ENCODE data around the gene CD6.
A peak's percentile ranks its signal among the peaks of the same experiment; 100 is the strongest.

CD6 gene

DNA sequence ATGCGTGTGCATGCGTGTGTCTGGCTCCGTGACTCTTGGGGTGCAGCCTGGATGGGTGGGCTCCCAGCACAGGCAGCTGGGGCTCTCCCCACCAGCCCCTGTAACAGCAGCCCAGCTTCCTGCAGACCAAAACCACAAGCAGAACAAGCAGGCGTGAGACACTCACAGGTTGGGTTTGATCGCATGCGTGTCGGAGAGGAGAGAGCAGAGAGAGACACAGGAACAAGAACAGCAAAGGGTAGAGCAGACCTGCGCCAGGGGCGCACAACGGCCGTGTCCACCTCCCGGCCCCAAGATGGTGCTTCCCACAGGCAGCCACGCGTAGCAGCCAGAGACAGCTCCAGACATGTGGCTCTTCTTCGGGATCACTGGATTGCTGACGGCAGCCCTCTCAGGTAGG, at the start of gene CD6:
TSS of gene CD6 (plus strand) at position 161 of the 400 bp plus-strand sequence. CDS start at position 347, 186 bp downstream.
- peak; percentile 72 to 77 for DNase-seq

- DNase-seq = no peak
Observed at GRCh38 chr11:60921777-60922335, 49.6 kb upstream of the CD6 start.

DNA sequence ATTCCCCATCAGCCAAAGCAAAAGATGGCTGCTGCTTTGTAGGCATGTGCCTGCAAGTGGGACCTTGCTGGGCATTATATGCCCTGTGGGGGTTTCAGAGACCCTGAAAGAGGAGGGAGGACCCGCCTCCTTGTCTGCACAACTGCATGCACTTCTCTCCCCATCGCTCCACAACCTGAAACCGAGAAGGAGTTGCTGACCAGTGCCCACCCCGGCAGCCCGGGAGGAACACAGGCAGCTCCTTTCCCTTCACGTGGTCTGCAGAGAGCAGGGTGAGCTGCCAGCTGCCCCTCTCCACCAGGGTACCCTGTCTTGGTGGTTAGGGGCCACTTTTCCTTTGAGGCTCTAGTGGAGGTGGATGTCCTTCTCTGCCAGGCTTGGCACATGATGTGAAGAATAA, 48.6 kb upstream of the CD6 start:
- no peak for DNase-seq

DNA sequence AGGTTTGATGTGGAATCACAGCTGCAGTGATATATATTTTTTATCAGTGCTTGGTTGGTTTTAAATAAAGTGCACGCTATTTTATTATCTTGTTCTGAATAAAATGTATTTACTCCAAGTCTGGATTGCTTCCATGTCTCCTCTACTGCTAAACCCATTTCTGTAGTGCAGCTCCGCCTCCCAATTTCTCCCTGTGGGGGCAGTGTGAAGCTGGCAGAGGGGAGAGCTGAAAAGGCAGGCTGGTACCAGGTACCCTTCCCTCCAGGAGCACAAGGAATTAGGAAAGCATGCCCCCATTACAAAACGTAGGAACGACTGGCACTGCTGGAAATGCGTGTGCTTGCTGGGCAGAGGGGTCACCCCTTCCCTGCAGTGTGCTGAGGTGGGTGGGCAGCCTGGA, 48.2 kb upstream of the CD6 start:
- no peak for DNase-seq

GRCh38 chr11:60923800-60924109, 47.7 kb upstream of the CD6 start:
- no peak for DNase-seq

DNA sequence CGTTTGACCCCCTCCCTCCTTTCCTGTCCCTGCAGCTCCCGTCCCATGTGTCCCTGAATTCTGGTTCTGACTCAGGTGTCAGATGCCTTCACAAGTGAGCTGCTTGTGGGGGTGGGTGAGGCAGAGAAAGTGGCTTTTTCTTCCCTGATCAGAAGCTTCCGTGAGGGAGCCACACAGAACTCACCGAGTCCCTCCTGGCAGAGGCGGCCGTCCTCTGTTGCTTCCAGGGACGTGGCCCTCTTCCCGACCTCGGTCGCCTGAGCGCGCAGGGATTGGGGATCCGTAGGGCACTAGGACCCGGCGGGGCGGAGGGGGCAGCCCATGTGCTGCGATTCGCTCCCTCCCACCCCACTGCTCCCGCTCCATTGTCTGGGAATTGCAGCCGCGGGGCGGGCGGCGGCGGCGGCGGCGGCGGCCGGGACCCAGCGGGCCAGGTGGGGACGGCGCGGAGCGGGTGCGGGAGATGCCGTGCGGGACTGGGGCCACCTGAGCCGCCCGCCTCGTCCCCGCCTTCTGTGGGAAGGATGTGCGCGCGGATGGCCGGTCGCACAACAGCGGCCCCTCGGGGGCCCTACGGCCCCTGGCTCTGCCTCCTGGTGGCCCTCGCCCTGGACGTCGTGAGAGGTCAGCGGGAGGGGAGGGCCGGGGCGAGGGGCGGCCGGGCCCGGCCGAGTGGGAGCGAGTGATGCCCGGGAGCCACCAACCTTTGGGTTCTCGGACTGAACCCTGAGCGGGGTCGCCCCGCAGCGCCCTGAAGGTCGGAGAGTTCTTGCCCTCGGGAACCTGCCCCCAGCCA, 47.2 kb upstream of the CD6 start, which contains the start of gene TMEM132A:
TSS of gene TMEM132A (plus strand) at position 351 of the 796 bp plus-strand sequence. CDS start at position 525, 174 bp downstream.
- DNase-seq = no peak

DNA sequence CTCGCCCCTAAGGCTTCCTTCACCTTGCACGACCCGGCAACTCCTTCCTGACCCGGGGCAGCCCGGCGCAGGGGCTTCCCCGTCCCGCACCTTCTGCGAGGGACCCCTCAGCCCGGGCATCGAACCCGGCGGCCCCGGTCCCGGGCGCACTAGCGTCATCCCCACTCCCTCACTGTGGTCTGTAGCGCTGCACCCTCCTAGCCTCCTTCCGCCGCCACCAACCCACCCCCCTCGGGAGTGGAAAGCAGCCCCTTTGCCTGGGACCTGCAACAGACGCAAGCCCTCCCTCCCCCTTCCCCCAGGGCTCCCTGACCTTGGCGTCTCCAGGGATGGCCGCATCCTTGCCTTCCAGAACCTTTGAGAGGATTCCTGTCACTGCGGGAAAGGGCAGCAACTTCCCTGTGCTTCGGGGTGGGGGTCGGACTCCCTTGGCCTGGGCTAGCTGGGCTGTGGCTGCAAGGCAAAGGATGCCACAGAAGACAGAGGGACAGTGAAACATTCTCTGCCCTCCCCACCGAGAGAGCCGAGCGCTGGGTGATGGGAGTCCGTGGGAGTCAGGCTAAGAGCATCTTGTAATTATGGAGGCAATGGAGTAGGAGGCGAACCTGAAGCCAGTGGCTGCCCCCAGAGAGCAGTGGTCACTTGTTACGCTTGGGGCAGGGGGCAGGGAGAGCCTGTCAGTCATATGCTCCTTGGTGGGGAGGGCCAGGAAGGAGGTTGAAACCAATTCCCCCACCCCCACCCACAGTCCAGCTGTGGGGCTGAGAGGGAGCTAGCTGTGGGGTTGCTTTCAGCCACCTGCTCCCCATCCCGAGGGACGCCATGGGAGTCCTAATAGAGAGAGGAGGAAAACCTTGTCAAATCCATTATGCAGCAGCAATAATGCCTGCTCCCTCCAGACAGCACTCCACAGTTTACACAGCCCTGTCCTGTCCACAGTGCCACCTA, 46.3 kb upstream of the CD6 start:
- no peak for DNase-seq

- DNase-seq = no peak
Observed at GRCh38 chr11:60925868-60926267, 45.6 kb upstream of the CD6 start.

- DNase-seq = no peak
Observed at GRCh38 chr11:60926500-60926899, 45.0 kb upstream of the CD6 start.

- DNase-seq = no peak
Observed at GRCh38 chr11:60927061-60927592, 44.4 kb upstream of the CD6 start.

DNA sequence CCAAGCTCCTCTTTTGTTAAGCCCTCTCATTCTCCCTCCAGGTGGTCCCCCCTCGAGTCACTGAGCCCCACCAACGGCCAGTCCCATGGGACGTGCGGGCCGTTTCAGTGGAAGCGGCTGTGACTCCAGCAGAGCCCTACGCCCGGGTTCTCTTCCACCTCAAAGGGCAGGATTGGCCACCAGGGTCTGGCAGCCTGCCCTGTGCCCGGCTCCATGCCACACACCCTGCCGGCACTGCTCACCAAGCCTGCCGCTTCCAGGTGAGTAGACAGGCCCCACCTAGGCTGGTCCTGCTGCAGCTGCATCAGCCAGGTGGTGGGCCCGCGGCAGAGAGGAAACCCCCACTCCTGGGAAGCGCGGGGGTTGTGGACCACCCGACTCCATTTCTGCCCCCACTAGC, 43.9 kb upstream of the CD6 start:
- no peak for DNase-seq

DNA sequence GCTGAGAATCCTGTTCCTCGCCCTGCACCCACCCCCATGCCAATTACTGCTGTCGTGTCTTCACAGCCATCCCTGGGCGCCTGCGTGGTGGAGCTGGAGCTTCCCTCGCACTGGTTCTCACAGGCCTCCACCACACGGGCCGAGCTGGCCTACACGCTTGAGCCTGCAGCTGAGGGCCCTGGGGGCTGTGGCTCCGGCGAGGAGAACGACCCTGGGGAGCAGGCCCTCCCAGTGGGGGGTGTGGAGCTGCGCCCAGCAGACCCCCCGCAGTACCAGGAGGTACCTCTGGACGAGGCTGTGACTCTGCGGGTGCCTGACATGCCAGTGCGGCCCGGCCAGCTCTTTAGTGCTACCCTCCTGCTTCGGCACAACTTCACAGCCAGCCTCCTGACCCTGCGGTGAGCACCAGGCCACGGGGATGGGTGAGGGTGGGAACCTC, 42.9 kb upstream of the CD6 start:
- DNase-seq = no peak

DNA sequence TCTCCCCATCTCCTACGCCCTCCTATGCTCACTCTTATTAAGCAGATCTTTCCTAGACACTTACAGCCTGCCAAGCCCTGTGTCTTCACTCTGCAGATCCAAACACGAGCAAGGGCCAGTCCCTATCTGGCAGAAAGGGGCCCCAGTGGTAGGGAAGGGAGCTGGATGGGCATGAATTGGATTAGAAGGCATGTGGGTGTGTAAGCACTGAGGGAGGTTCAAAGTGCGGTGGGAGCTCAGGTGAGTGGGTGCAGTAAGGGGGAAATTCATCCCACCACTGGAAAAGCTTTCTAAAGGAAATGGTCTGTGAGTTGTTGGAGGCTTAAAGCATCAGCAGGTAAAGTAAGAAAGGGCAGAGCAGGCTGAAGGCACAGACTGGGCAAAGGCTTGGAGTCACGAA, 41.7 kb upstream of the CD6 start:
- DNase-seq = no peak

DNA sequence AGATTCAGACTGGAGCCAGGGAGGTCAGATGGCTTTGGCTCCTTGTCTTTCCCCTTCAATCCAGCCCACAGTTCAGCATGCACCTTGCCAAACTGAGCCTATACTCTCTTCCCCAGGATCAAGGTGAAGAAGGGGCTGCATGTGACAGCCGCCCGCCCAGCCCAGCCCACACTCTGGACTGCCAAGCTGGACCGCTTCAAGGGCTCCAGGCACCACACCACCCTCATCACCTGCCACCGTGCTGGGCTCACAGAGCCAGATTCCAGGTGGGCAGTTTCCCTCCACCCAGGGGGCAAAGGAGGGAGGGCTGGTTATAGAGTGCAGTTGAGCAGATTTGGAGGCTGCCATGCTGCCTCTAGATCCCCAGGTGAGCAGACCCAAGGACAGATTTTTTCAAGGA, 41.1 kb upstream of the CD6 start:
- DNase-seq = no peak

DNA sequence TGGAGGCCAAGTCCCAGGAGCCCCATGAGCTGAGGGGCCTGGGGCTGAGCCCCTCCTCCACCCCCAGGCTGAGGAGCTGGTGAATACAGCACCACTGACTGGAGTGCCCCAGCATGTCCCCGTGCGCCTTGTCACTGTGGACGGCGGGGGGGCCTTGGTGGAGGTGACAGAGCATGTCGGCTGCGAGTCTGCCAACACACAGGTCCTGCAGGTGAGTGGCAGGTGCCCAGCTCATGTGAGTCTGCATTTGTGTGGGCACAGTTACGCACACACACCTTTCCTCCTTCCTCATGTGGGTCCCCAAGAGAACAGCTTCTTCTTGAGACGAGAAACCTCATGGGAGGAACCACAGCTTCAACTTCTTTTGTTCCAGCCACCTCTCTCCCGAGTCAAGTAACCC, 39.6 kb upstream of the CD6 start:
- peak in 1 of 2 donors; percentile 72 for DNase-seq

DNA sequence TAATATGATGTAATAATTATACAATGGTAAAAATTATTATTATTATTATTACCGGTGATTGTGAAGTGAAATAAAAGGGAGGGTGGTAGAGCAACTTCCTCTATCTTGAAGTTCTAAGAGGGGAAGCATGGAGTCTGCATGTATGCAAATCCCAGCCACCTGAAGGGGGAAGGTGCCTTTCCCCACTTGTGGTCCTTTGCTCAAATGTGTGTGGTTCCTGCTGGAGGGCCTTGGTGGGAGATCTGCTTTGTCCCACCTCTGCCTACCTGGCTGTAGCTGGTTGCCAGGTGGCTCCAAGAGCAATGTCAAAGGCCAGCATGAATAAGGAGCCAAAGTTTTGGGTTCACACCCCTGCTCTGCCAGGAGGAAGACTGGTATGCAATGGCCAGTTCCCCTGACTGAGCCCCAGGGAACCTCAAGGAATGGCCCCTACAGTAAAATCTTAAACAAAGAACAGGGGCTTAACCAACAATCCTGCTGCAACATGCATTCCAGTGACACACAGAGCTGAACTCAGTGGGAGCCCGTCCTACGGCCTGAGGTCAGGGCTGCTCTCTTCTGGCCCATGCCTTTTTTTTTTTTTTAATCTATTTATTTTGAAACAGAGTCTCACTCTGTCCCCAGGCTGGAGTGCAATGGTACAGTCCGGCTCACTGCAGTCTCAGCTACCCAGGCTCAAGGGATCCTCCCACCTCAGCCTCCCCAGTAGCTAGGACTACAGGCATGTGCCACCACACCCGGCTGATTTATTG, 38.7 kb upstream of the CD6 start:
- DNase-seq = no peak

- DNase-seq = no peak
Observed at GRCh38 chr11:60933416-60934123, 37.9 kb upstream of the CD6 start.

GRCh38 chr11:60934124-60934789, 37.2 kb upstream of the CD6 start:
- DNase-seq = no peak

- DNase-seq = no peak
Observed at GRCh38 chr11:60934790-60935605, 36.5 kb upstream of the CD6 start.

GRCh38 chr11:60935676-60936442, 35.6 kb upstream of the CD6 start:
- DNase-seq = no peak

All from CD4-positive, alpha-beta T cell treated with Interleukin-4 for 1 hour (primary cell).